ENCODE data around the gene ANXA2.

The ANXA2 gene

GRCh38 chr15:60390871-60391501 is 6.8 kb downstream of the ANXA2 start:
- in situ Hi-C loops (cut with HindIII; ENCODE audit: low sequenced_read_pairs): no loop called here

- in situ Hi-C loops (cut with HindIII; ENCODE audit: low sequenced_read_pairs): no loop called here
Measured at GRCh38 chr15:60390231-60390630, 7.6 kb downstream of the ANXA2 start.

GRCh38 chr15:60389261-60390077 is 8.3 kb downstream of the ANXA2 start:
- in situ Hi-C loops (cut with HindIII; ENCODE audit: low sequenced_read_pairs): no loop called here

- in situ Hi-C loops (cut with HindIII; ENCODE audit: low sequenced_read_pairs): no loop called here
Measured at GRCh38 chr15:60387321-60387720, 10.5 kb downstream of the ANXA2 start.

- in situ Hi-C loops (cut with HindIII; ENCODE audit: low sequenced_read_pairs): no loop called here
Measured at GRCh38 chr15:60386615-60387014, 11.2 kb downstream of the ANXA2 start.

- in situ Hi-C loops (cut with HindIII; ENCODE audit: low sequenced_read_pairs): no loop called here
Measured at GRCh38 chr15:60385620-60386552, 11.9 kb downstream of the ANXA2 start.

- in situ Hi-C loops (cut with HindIII; ENCODE audit: low sequenced_read_pairs): no loop called here
Measured at GRCh38 chr15:60384526-60385126, 13.2 kb downstream of the ANXA2 start.

GRCh38 chr15:60384053-60384452 is 13.7 kb downstream of the ANXA2 start:
- in situ Hi-C loops (cut with HindIII; ENCODE audit: low sequenced_read_pairs): no loop called here

- in situ Hi-C loops (cut with HindIII; ENCODE audit: low sequenced_read_pairs): no loop called here
Measured at GRCh38 chr15:60382773-60383674, 14.8 kb downstream of the ANXA2 start.

GRCh38 chr15:60381148-60381788 is 16.5 kb downstream of the ANXA2 start:
- in situ Hi-C loops (cut with HindIII; ENCODE audit: low sequenced_read_pairs): no loop called here

GRCh38 chr15:60379525-60380274 is 18.1 kb downstream of the ANXA2 start:
- in situ Hi-C loops (cut with HindIII; ENCODE audit: low sequenced_read_pairs): no loop called here

- in situ Hi-C loops (cut with HindIII; ENCODE audit: low sequenced_read_pairs): no loop called here
Measured at GRCh38 chr15:60379185-60379524, 18.6 kb downstream of the ANXA2 start.

GRCh38 chr15:60376677-60377095 is 21.1 kb downstream of the ANXA2 start:
- in situ Hi-C loops (cut with HindIII; ENCODE audit: low sequenced_read_pairs): no loop called here

GRCh38 chr15:60375306-60375705 is 22.5 kb downstream of the ANXA2 start:
- in situ Hi-C loops (cut with HindIII; ENCODE audit: low sequenced_read_pairs): no loop called here

- in situ Hi-C loops (cut with HindIII; ENCODE audit: low sequenced_read_pairs): no loop called here
Measured at GRCh38 chr15:60374628-60375081, 23.1 kb downstream of the ANXA2 start.

GRCh38 chr15:60374209-60374608 is 23.6 kb downstream of the ANXA2 start:
- in situ Hi-C loops (cut with HindIII; ENCODE audit: low sequenced_read_pairs): no loop called here

- in situ Hi-C loops (cut with HindIII; ENCODE audit: low sequenced_read_pairs): no loop called here
Measured at GRCh38 chr15:60373745-60374144, 24.0 kb downstream of the ANXA2 start.

- in situ Hi-C loops (cut with HindIII; ENCODE audit: low sequenced_read_pairs): no loop called here
Measured at GRCh38 chr15:60373327-60373726, 24.5 kb downstream of the ANXA2 start.

- in situ Hi-C loops (cut with HindIII; ENCODE audit: low sequenced_read_pairs): no loop called here
Measured at GRCh38 chr15:60372756-60373155, 25.0 kb downstream of the ANXA2 start.

Data from DLD1 (cell line).